Mammary epithelial cell (primary cell): ENCODE data around the gene PAPSS2.

ENCODE experiments used
- EZH2 ChIP-seq: IDR thresholded peaks from 2 replicates; pipeline ENCODE4 v1.6.1; 2012; ENCODE audit warnings: low read length, inconsistent platforms, borderline replicate concordance
- TF ChIP-seq, protein P1 (sequence below), 2 donors: IDR thresholded peaks in 1 of 2; conservative IDR thresholded peaks in 1 of 2; 2 replicates each; pipeline ENCODE4 v1.5.1; 2011 to 2012; ENCODE audit warnings: inconsistent platforms in 2 of 2, low read length in 2 of 2, mild to moderate bottlenecking in 2 of 2, control low read depth in 1 of 2, low read depth in 1 of 2; ENCODE audit not compliant: insufficient read depth in 1 of 2; ENCODE audit errors: extremely low read depth in 1 of 2

DNA sequence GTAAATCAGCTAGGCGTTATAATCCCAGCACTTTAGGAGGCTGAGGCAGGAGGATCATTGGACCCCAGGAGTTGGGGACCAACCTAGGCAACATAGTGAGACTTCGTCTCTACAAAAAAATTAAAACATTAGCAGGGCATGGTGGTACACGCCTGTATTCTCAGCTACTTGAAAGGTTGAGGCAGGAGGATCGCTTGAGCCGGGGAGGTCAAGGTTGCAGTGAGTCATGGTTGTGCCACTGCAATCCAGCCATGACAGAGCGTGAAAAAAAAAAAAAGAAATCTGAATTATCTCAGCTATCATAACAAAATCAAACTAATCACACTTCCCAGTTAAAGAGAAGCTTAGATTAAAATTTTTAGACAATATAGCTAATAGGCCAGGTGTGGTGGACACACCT lies 123.0 kb downstream of the PAPSS2 start:
- TF ChIP-seq, protein P1, sequence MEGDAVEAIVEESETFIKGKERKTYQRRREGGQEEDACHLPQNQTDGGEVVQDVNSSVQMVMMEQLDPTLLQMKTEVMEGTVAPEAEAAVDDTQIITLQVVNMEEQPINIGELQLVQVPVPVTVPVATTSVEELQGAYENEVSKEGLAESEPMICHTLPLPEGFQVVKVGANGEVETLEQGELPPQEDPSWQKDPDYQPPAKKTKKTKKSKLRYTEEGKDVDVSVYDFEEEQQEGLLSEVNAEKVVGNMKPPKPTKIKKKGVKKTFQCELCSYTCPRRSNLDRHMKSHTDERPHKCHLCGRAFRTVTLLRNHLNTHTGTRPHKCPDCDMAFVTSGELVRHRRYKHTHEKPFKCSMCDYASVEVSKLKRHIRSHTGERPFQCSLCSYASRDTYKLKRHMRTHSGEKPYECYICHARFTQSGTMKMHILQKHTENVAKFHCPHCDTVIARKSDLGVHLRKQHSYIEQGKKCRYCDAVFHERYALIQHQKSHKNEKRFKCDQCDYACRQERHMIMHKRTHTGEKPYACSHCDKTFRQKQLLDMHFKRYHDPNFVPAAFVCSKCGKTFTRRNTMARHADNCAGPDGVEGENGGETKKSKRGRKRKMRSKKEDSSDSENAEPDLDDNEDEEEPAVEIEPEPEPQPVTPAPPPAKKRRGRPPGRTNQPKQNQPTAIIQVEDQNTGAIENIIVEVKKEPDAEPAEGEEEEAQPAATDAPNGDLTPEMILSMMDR (conservative IDR thresholded peaks at IDR 0.05 in 1 of 2, IDR thresholded peaks at IDR 0.05 in 1 of 2; ENCODE audit: extremely low read depth in 1 of 2, insufficient read depth in 1 of 2, low read depth in 1 of 2, low read length in 2 of 2) = no peak
- no peak for TF ChIP-seq EZH2
